Measurements from ENCODE around the gene PLXDC2. TPM values are rescaled to one million over a fixed set of nuclear protein-coding genes. Genes with fewer than 3 reads are reported as not detected.

The PLXDC2 gene
- total RNA-seq, 1 donor from 2014 or later, result 0.86 TPM

- TF ChIP-seq CTCF (conservative IDR thresholded peaks at IDR 0.05; ENCODE audit: low read depth, low read length), result no peak
- no peak overlapping the region for H3K4me3 ChIP-seq (ENCODE audit: low read depth, low read length)
- no peak for DNase-seq (ENCODE audit: low read depth)
Measured at GRCh38 chr10:20059084-20059835, 243.0 kb downstream of the PLXDC2 start.

DNA sequence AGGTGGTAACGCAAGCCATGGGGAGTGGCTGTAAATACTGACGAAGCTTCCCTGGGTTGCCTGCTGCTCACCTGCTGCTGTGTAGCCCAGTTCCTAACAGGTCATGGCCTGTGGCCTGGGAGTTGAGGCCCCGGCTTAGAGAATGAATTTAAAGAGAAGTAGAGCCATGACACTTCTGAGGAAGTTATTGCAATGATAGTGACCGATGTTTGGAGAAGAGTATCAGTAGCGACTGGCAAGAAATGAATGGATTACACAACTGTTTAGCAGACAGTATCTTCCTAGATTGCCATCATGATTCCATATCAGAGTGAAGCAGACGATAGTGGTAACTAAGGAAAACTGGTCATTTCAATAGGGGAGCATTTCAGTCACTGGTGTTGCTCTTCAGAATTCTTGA is 249.6 kb downstream of the PLXDC2 start:
- H3K4me3 ChIP-seq (ENCODE audit: low read depth, low read length), result no peak overlapping the region
- no peak for TF ChIP-seq CTCF (conservative IDR thresholded peaks at IDR 0.05; ENCODE audit: low read depth, low read length)
- DNase-seq (ENCODE audit: low read depth), result no peak

DNA sequence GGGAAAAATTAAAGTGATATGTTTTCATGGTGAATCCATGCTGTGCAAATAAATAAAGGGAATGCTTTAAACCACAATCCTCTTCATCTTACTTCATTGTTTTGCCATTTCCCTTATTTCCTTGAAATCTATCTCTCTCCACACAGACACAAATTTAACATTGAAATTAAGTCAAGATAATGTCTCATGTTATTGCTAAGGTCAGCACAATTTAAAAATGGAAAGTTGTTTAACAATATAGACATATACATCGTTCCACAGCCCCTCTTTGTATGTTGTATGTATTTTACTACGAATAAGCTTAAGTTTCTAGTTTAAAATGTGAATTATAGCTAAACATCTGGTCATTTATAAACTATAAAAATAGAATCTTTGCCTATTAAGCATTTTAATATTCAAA is 256.9 kb downstream of the PLXDC2 start:
- no peak for DNase-seq (ENCODE audit: low read depth)
- no peak for TF ChIP-seq CTCF (conservative IDR thresholded peaks at IDR 0.05; ENCODE audit: low read depth, low read length)
- H3K4me3 ChIP-seq (ENCODE audit: low read depth, low read length), result no peak overlapping the region

GRCh38 chr10:20075713-20076112 is 259.5 kb downstream of the PLXDC2 start:
- no peak for DNase-seq (ENCODE audit: low read depth)
- no peak for TF ChIP-seq CTCF (conservative IDR thresholded peaks at IDR 0.05; ENCODE audit: low read depth, low read length)
- no peak overlapping the region for H3K4me3 ChIP-seq (ENCODE audit: low read depth, low read length)

GRCh38 chr10:20084451-20084850 is 268.2 kb downstream of the PLXDC2 start:
- DNase-seq (ENCODE audit: low read depth), result no peak
- H3K4me3 ChIP-seq (ENCODE audit: low read depth, low read length), result no peak overlapping the region
- TF ChIP-seq CTCF (conservative IDR thresholded peaks at IDR 0.05; ENCODE audit: low read depth, low read length), result no peak

DNA sequence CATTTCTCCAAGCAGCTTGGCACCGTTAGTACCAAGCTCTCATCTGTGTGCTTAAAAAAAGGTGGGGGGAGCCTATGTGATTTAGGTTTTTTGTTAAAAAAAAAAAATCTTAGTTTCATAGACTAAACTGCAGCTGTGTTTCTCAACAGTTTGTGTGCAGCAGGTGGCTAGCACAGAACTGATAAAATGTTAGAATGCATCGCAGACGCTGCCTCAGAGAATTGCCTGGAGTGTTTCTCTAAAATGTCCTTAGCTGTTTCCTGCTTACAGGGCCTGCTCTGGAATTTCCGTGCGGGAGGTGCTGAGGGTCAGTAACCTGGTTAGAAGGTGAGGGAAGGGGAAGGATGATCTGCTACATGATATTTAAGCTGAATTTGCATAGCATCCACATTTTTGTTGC is 268.9 kb downstream of the PLXDC2 start:
- no peak for DNase-seq (ENCODE audit: low read depth)
- no peak overlapping the region for H3K4me3 ChIP-seq (ENCODE audit: low read depth, low read length)
- no peak for TF ChIP-seq CTCF (conservative IDR thresholded peaks at IDR 0.05; ENCODE audit: low read depth, low read length)

DNA sequence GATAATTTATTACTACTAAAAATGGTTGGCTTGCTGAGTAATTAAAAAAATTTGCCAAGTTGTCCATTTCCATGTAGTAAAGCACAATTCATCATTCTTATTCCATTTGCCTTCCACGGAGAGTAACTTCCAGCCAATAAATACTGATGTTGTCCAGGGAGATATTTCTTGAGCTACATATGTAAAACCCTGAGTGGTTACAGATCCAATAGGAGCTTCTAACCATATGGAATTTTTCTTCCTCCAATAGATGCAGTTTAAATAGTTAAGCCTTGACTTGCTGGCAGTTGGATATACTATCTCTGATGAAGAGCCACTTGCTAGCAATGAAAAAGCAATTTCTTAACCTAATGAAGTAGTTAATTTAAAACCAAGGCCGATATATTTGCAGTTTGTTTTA is 271.1 kb downstream of the PLXDC2 start:
- no peak overlapping the region for H3K4me3 ChIP-seq (ENCODE audit: low read depth, low read length)
- DNase-seq (ENCODE audit: low read depth), result no peak
- TF ChIP-seq CTCF (conservative IDR thresholded peaks at IDR 0.05; ENCODE audit: low read depth, low read length), result no peak

Data from epithelial cell of proximal tubule (primary cell).